Prostate gland (tissue), 2 donors: ENCODE data around the gene KRT80.

Experiments used
- CTCF ChIP-seq, 4 experiments: fragments of 200-600 bp in 2 of 4; fragments of 450-650 bp in 2 of 4; sonication (generic) in 2 of 4; IDR thresholded peaks; 1 replicate in 3 of 4; 2 replicates in 1 of 4; pipeline ENCODE4 v1.5.1; 2016 to 2019; ENCODE audit warnings: antibody characterized with exemption in 4 of 4, mild to moderate bottlenecking in 2 of 4, moderate library complexity in 2 of 4
- POLR2AphosphoS5 ChIP-seq: sonication (generic); formaldehyde crosslinking; IDR thresholded peaks from one replicate; pipeline ENCODE4 v1.6.1; 2017; ENCODE audit warnings: antibody characterized with exemption

- no peak for TF ChIP-seq POLR2AphosphoS5
- no peak for TF ChIP-seq CTCF (IDR thresholded peaks at IDR 0.05)
Observed at GRCh38 chr12:52123487-52124186, 68.2 kb downstream of the KRT80 start.
